ENCODE results near the gene RNF207.
"Not testable (repeated sequence)": the region's sequence is repeated elsewhere in the genome, so short reads cannot be mapped to it uniquely, and the experiment has no call there.

RNF207 gene

GRCh38 chr1:6206520-6206855 lies 569 bp downstream of the RNF207 start:
- no peak for DNase-seq

GRCh38 chr1:6207075-6207885 lies 1.4 kb downstream of the RNF207 start:
- no peak for DNase-seq

GRCh38 chr1:6207921-6208320 lies 2.0 kb downstream of the RNF207 start:
- no peak for DNase-seq

GRCh38 chr1:6208723-6209660 lies 3.1 kb downstream of the RNF207 start:
- peak; percentile 34 for DNase-seq

GRCh38 chr1:6209661-6210580 lies 4.0 kb downstream of the RNF207 start:
- DNase-seq: no peak

GRCh38 chr1:6210591-6211355 lies 4.9 kb downstream of the RNF207 start:
- DNase-seq: no peak

GRCh38 chr1:6211731-6212130 lies 5.8 kb downstream of the RNF207 start:
- DNase-seq: no peak

- no peak for DNase-seq
These were observed 6.5 kb downstream of the RNF207 start for GRCh38 chr1:6212193-6212959.

GRCh38 chr1:6218375-6219164 lies 12.7 kb downstream of the RNF207 start:
- no peak for DNase-seq

- not testable (repeated sequence) for DNase-seq
These were observed 13.7 kb downstream of the RNF207 start for GRCh38 chr1:6219641-6220040.

- no peak for DNase-seq
These were observed 14.3 kb downstream of the RNF207 start for GRCh38 chr1:6220236-6220635.

GRCh38 chr1:6221210-6221784 lies 15.4 kb downstream of the RNF207 start:
- no peak for DNase-seq

GRCh38 chr1:6222636-6223035 lies 16.7 kb downstream of the RNF207 start:
- DNase-seq: no peak

- DNase-seq: no peak
These were observed 17.7 kb downstream of the RNF207 start for GRCh38 chr1:6223617-6224016.

GRCh38 chr1:6224718-6225117 lies 18.8 kb downstream of the RNF207 start:
- DNase-seq: no peak

GRCh38 chr1:6225651-6226050 lies 19.7 kb downstream of the RNF207 start:
- DNase-seq: no peak

GRCh38 chr1:6233376-6233775 lies 27.5 kb downstream of the RNF207 start:
- no peak for DNase-seq

GRCh38 chr1:6234502-6235295 lies 28.8 kb downstream of the RNF207 start:
- no peak for DNase-seq

- DNase-seq: no peak
These were observed 29.4 kb downstream of the RNF207 start for GRCh38 chr1:6235296-6235677.
